Epithelial cell of proximal tubule (primary cell): ENCODE data around the gene KDM4B. TPM values are rescaled to one million over a fixed set of nuclear protein-coding genes. Genes with fewer than 3 reads are reported as not detected.

Source experiments
- DNase-seq: peaks from one replicate; pipeline ENCODE4 v3.0.0-alpha.2; 2011; ENCODE audit warnings: low read depth
- H3K4me3 ChIP-seq: 2 replicates; pipeline ENCODE4 v1.5.1; 2011; ENCODE audit warnings: low read depth, mild to moderate bottlenecking, low read length
- total RNA-seq: library from RNA; depleted of rRNA; stranded (reverse); fragments of >200 nt; gene quantifications from 2 replicates; pipeline ENCODE4 v1.2.3, GENCODE V29; 2015
- TF ChIP-seq, protein P1 (sequence below): conservative IDR thresholded peaks from 2 replicates; pipeline ENCODE4 v1.5.1; 2012; ENCODE audit warnings: low read depth, mild to moderate bottlenecking, low read length

KDM4B gene
- total RNA-seq, 1 donor from 2014 or later, result 20.5 TPM

DNA sequence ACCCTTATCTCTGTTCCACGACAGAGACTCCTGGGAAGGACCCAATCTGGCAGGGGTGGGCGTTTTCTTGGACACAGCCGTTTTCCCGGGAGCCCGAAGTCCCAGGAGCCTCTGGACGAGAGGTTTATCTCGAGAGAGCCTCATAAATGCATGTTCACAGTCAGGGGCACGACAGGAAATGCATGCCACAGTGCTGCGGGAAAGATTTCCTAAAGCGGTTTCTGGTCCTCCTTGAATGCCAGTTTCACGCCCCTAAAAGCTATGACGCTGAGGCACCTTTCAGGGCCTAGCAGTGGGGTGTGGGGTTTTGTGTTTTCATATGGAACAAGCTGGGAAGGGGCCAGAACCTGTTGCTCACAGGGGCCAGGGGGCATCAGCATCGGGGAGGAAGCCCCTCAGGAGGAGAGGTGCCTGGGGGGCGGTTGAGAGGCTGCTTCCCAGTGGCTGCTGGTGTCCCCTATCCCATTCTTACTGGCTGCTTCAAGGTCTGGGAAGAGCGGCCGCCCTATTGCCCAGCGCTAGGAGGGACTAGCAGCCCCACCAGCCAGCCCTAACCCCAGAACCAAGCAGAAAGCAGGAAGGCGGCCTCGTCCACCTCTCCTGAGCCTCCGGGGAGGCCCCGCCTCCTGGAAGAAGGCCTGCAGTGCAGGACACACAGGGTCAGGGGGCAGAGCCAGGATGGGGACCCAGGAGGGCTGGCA, 157.0 kb downstream of the KDM4B start:
- no peak overlapping the region for H3K4me3 ChIP-seq
- DNase-seq, result no peak
- TF ChIP-seq, protein P1, sequence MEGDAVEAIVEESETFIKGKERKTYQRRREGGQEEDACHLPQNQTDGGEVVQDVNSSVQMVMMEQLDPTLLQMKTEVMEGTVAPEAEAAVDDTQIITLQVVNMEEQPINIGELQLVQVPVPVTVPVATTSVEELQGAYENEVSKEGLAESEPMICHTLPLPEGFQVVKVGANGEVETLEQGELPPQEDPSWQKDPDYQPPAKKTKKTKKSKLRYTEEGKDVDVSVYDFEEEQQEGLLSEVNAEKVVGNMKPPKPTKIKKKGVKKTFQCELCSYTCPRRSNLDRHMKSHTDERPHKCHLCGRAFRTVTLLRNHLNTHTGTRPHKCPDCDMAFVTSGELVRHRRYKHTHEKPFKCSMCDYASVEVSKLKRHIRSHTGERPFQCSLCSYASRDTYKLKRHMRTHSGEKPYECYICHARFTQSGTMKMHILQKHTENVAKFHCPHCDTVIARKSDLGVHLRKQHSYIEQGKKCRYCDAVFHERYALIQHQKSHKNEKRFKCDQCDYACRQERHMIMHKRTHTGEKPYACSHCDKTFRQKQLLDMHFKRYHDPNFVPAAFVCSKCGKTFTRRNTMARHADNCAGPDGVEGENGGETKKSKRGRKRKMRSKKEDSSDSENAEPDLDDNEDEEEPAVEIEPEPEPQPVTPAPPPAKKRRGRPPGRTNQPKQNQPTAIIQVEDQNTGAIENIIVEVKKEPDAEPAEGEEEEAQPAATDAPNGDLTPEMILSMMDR, result no peak

GRCh38 chr19:5126498-5127223, 157.7 kb downstream of the KDM4B start:
- no peak overlapping the region for H3K4me3 ChIP-seq
- DNase-seq, result no peak
- TF ChIP-seq, protein P1, result no peak

DNA sequence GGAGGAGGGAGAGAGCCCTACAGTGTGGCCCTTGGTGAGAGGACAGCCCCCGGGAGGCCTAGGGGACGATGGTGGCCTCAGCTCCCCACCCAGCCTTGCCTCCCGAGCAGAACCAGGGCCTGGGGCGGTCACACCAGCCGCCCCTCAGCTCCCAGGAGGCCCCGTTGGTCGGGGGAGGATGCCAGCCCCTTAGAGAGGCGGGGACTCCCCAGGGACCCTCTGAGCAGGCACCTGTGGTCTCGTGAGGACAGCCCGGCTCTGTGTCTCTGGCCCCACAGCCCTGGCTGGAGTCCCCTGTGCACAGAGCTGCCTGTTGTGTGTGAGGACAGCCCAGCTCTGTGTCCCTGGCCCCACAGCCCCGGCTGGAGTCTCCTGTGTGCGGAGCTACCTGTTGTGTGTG, 158.8 kb downstream of the KDM4B start:
- DNase-seq, result no peak
- no peak overlapping the region for H3K4me3 ChIP-seq
- TF ChIP-seq, protein P1, result no peak

- DNase-seq, result no peak
- H3K4me3 ChIP-seq, result no peak overlapping the region
- TF ChIP-seq, protein P1, result no peak
These were observed 159.5 kb downstream of the KDM4B start for GRCh38 chr19:5128251-5128935.

- no peak overlapping the region for H3K4me3 ChIP-seq
- TF ChIP-seq, protein P1, result no peak
- DNase-seq, result no peak
These were observed 160.1 kb downstream of the KDM4B start for GRCh38 chr19:5128936-5129389.

DNA sequence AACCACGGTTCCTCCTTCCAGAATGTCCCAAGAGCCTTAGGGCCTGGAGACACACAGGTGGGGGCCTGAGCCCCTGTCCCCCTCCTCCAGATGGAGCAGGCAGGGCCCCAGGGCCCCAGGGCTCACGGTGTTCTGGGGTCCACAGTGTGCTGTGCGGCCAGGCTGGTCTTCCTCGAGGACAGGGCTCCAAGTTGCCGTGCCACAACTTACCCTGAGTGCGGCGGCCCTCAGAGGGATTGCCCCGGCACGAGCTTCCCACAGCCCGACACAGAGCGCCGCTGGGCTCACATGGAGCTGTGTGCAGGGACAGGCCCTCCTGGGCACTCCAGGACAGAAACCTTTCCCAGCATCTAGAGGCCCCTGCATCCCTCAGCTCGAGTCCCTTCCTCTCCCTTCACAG, 160.8 kb downstream of the KDM4B start:
- H3K4me3 ChIP-seq, result no peak overlapping the region
- TF ChIP-seq, protein P1, result no peak
- DNase-seq, result no peak
